HCT116 (cell line): ENCODE data around the gene FOXB2. TPM values are rescaled to one million over a fixed set of nuclear protein-coding genes. Genes with fewer than 3 reads are reported as not detected.

ENCODE experiments used
- ATAC-seq: fragments of 200-7000 bp; cut with Tn5 transposase; 2 replicates; pipeline ENCODE4 v1.9.1; 2020; ENCODE audit warnings: mild to moderate bottlenecking, moderate library complexity
- BruUV-seq: library from RNA; stranded (reverse); fragments of 400-500 nt; replicated peaks from 2 replicates; lab custom pipeline; 2021; lab: Mats Ljungman, UMichigan
- CTCF ChIA-PET: fragments of 300-600 bp; sonication (Branson Sonifier 250); formaldehyde crosslinking; loops from one replicate; lab custom pipeline; 2021; ENCODE audit warnings: antibody characterized with exemption; lab: Charles Lee
- POLR2A ChIA-PET: fragments of 300-600, 350-600 bp; sonication (Branson Sonifier 250); formaldehyde crosslinking; loops from one replicate; lab custom pipeline; 2021; ENCODE audit warnings: antibody characterized with exemption; lab: Charles Lee
- RAD21 ChIA-PET, 2 experiments: fragments of 300-600 bp; sonication (Branson Sonifier 250); formaldehyde crosslinking; loops; one replicate each; lab custom pipeline; 2023; ENCODE audit warnings: low total read pairs in 2 of 2; ENCODE audit not compliant: uncharacterized antibody in 2 of 2, unreplicated experiment in 2 of 2, low non-redundant PET in 1 of 2; lab: Charles Lee
- DNase-seq: peaks from one replicate; pipeline ENCODE4 v3.0.0-alpha.2; 2010; ENCODE audit warnings: low read depth, low spot score
- H2AFZ ChIP-seq: fragments of 200-600 bp; shearing (Covaris generic), sonication (generic); 2 replicates; pipeline ENCODE4 v1.6.1; 2017; ENCODE audit warnings: low read depth, mixed run types, mixed read lengths, antibody characterized with exemption, low read length; ENCODE audit not compliant: poor library complexity, severe bottlenecking
- H3K27ac ChIP-seq: 2 replicates; pipeline ENCODE4 v1.5.1; 2012; ENCODE audit warnings: low read depth, low read length
- H3K27me3 ChIP-seq: fragments of 200-600 bp; sonication (generic); 2 replicates; pipeline ENCODE4 v1.6.1; 2016; ENCODE audit warnings: mixed run types, low read length, mixed read lengths; ENCODE audit not compliant: insufficient read depth
- H3K36me3 ChIP-seq, 2 experiments: fragments of 200-500 bp in 1 of 2; fragments of 200-600 bp in 1 of 2; sonication (Bioruptor generic) in 1 of 2; sonication (generic) in 1 of 2; 2 replicates each; pipeline versions ENCODE4 v1.5.1 to v1.6.1; 2014 to 2016; ENCODE audit warnings: low read length in 2 of 2, inconsistent platforms in 1 of 2, mixed read lengths in 1 of 2, mixed run types in 1 of 2; ENCODE audit not compliant: insufficient read depth in 2 of 2, control insufficient read depth in 1 of 2
- H3K4me1 ChIP-seq, 2 experiments: fragments of 200-600 bp in 1 of 2; sonication (generic) in 1 of 2; 2 replicates each; pipeline versions ENCODE4 v1.5.1 to v1.6.1; 2012 to 2017; ENCODE audit warnings: low read length in 2 of 2, inconsistent platforms in 1 of 2, mild to moderate bottlenecking in 1 of 2, mixed read lengths in 1 of 2, mixed run types in 1 of 2, moderate library complexity in 1 of 2; ENCODE audit not compliant: insufficient read depth in 2 of 2, control insufficient read depth in 1 of 2
- H3K4me2 ChIP-seq: fragments of 200-600 bp; sonication (generic); 2 replicates; pipeline ENCODE4 v1.6.1; 2017; ENCODE audit warnings: mixed run types, low read length, mixed read lengths
- H3K4me3 ChIP-seq, 2 experiments: fragments of 200-600 bp in 1 of 2; sonication (generic) in 1 of 2; replicated peaks in 1 of 2; 2 replicates each; pipeline ENCODE4 v1.5.1; 2011 to 2016; ENCODE audit warnings: low read length in 2 of 2, control low read depth in 1 of 2, low read depth in 1 of 2, mild to moderate bottlenecking in 1 of 2, mixed read lengths in 1 of 2, mixed run types in 1 of 2
- H3K79me2 ChIP-seq: fragments of 200-600 bp; sonication (generic); 2 replicates; pipeline ENCODE4 v1.6.1; 2017; ENCODE audit warnings: mild to moderate bottlenecking, mixed run types, low read length, moderate library complexity, mixed read lengths; ENCODE audit not compliant: insufficient read depth
- H3K9ac ChIP-seq: fragments of 200-600 bp; sonication (generic); 2 replicates; pipeline ENCODE4 v1.6.1; 2016; ENCODE audit warnings: low read length, mixed read lengths
- H3K9me2 ChIP-seq: fragments of 200-600 bp; sonication (generic), shearing (Covaris generic); 2 replicates; pipeline ENCODE4 v1.6.1; 2017; ENCODE audit warnings: mixed run types, mild to moderate bottlenecking, moderate library complexity; ENCODE audit not compliant: insufficient read depth
- H3K9me3 ChIP-seq, 2 experiments: fragments of 200-500 bp in 1 of 2; fragments of 200-600 bp in 1 of 2; sonication (Bioruptor generic) in 1 of 2; sonication (generic) in 1 of 2; 2 replicates each; pipeline ENCODE4 v1.6.1; 2014 to 2017; ENCODE audit warnings: low read length in 2 of 2, mixed read lengths in 2 of 2, inconsistent platforms in 1 of 2, low read depth in 1 of 2, mild to moderate bottlenecking in 1 of 2, mixed run types in 1 of 2, moderate library complexity in 1 of 2; ENCODE audit not compliant: control insufficient read depth in 1 of 2, insufficient read depth in 1 of 2
- H4K20me1 ChIP-seq: fragments of 200-600 bp; sonication (generic), shearing (Covaris generic); 2 replicates; pipeline ENCODE4 v1.6.1; 2017; ENCODE audit warnings: mixed run types, mild to moderate bottlenecking, moderate library complexity; ENCODE audit not compliant: insufficient read depth
- ATF3 ChIP-seq: IDR thresholded peaks from 2 replicates; pipeline ENCODE4 v1.6.1; 2012
- CBX3 ChIP-seq: IDR thresholded peaks from 2 replicates; pipeline ENCODE4 v1.6.1; 2012; ENCODE audit warnings: low read depth
- EGR1 ChIP-seq: IDR thresholded peaks from 2 replicates; pipeline ENCODE4 v1.6.1; 2012; ENCODE audit warnings: low read depth
- ELF1 ChIP-seq: IDR thresholded peaks from 2 replicates; pipeline ENCODE4 v1.6.1; 2012; ENCODE audit warnings: low read depth, borderline replicate concordance
- EZH2 ChIP-seq: fragments of 200-600 bp; sonication (generic); IDR thresholded peaks from 2 replicates; pipeline ENCODE4 v1.6.1; 2017; ENCODE audit warnings: antibody characterized with exemption, mixed run types
- EZH2phosphoT487 ChIP-seq: fragments of 200-600 bp; IDR thresholded peaks from 2 replicates; pipeline ENCODE4 v1.6.1; 2018; ENCODE audit warnings: antibody characterized with exemption, borderline replicate concordance
- FOSL1 ChIP-seq: IDR thresholded peaks from 2 replicates; pipeline ENCODE4 v1.6.1; 2012; ENCODE audit warnings: low read depth
- JUND ChIP-seq: IDR thresholded peaks from 2 replicates; pipeline ENCODE4 v1.6.1; 2012
- MAX ChIP-seq: IDR thresholded peaks from 2 replicates; pipeline ENCODE4 v1.6.1; 2012
- POLR2A ChIP-seq: IDR thresholded peaks from 2 replicates; pipeline ENCODE4 v1.7.0; 2011; ENCODE audit warnings: borderline replicate concordance; ENCODE audit not compliant: insufficient read depth, insufficient read length; ENCODE audit errors: extremely low read depth
- POLR2AphosphoS5 ChIP-seq: IDR thresholded peaks from 2 replicates; pipeline ENCODE4 v1.6.1; 2011; ENCODE audit warnings: mild to moderate bottlenecking, low read depth, low read length, moderate library complexity
- RAD21 ChIP-seq: IDR thresholded peaks from 2 replicates; pipeline ENCODE4 v1.6.1; 2012; ENCODE audit warnings: low read depth, mild to moderate bottlenecking
- SIN3A ChIP-seq: IDR thresholded peaks from 2 replicates; pipeline ENCODE4 v1.6.1; 2012; ENCODE audit warnings: low read depth
- SP1 ChIP-seq: IDR thresholded peaks from 2 replicates; pipeline ENCODE4 v1.6.1; 2012; ENCODE audit warnings: low read depth
- SRF ChIP-seq: IDR thresholded peaks from 2 replicates; pipeline ENCODE4 v1.6.1; 2012; ENCODE audit warnings: low read depth
- TCF7L2 ChIP-seq: IDR thresholded peaks from 2 replicates; pipeline ENCODE4 v1.7.0; 2011; ENCODE audit warnings: borderline replicate concordance, inconsistent platforms; ENCODE audit not compliant: insufficient read depth, insufficient read length; ENCODE audit errors: extremely low read depth
- YY1 ChIP-seq: IDR thresholded peaks from 2 replicates; pipeline ENCODE4 v1.6.1; 2011; ENCODE audit warnings: low read length, low read depth, moderate library complexity, mild to moderate bottlenecking; ENCODE audit not compliant: insufficient replicate concordance; ENCODE audit errors: extremely low read depth
- ZBTB33 ChIP-seq: IDR thresholded peaks from 2 replicates; pipeline ENCODE4 v1.6.1; 2011; ENCODE audit warnings: mild to moderate bottlenecking, low read length, moderate library complexity; ENCODE audit not compliant: insufficient replicate concordance; ENCODE audit errors: extremely low read depth
- ZFX ChIP-seq: fragments of 450-650 bp; IDR thresholded peaks from 2 replicates; pipeline ENCODE4 v1.6.1; 2017
- ZNF274 ChIP-seq: fragments of 200-500 bp; sonication (Bioruptor generic); IDR thresholded peaks from 2 replicates; pipeline ENCODE4 v1.6.1; 2014; ENCODE audit warnings: mild to moderate bottlenecking, low read depth, low read length, inconsistent platforms
- intact Hi-C: fragments of 100-400 bp; cut with micrococcal nuclease; formaldehyde crosslinking; loops from 2 replicates; pipeline ENCODE4 v1.10.0; 2022
- total RNA-seq: library from RNA; stranded (reverse); gene quantifications from one replicate; pipeline ENCODE4 v1.2.1, GENCODE V29; 2021; ENCODE audit not compliant: unreplicated experiment
- TF ChIP-seq, protein P1 (sequence below), 3 experiments: fragments of 200-600 bp in 1 of 3; sonication (generic) in 1 of 3; IDR thresholded peaks in 2 of 3; conservative IDR thresholded peaks in 1 of 3; 2 replicates each; pipeline ENCODE4 v1.5.1; 2012 to 2017; ENCODE audit warnings: low read depth in 2 of 3, low read length in 2 of 3, antibody characterized with exemption in 1 of 3, borderline replicate concordance in 1 of 3, control low read depth in 1 of 3, mild to moderate bottlenecking in 1 of 3, mixed read lengths in 1 of 3, mixed run types in 1 of 3, moderate library complexity in 1 of 3; ENCODE audit not compliant: insufficient read depth in 1 of 3

FOXB2 gene
- total RNA-seq, 1 experiment from 2014 or later, result not detected

DNA sequence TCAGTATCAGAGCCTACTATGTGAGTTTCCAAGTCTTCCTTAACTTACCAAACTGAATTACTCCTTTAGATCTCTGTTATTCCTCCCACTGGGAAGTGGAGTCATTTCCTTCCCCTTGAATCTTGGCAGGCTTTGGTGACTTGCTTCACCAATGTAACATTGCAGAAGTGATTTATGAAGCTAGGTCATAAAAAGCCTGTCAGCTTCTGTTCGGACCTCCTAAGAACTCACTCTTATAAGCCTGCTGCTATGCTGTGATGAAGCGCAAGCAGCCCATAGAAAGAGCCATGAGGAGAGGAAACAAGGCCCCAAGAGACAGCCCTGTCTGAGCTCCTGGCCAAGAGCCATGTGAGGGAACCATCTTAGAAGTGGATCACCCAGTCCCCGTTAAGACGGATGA, 14.2 kb upstream of the FOXB2 start (continued):
- no peak for TF ChIP-seq ZBTB33
- TF ChIP-seq SIN3A, result no peak
- no peak for TF ChIP-seq EGR1
- no peak for TF ChIP-seq SP1
- TF ChIP-seq ZFX, result no peak
- TF ChIP-seq RAD21, result no peak
- no peak for TF ChIP-seq TCF7L2
- TF ChIP-seq CBX3, result no peak
- TF ChIP-seq JUND, result no peak
- no peak for TF ChIP-seq POLR2AphosphoS5
- TF ChIP-seq ZNF274, result no peak
- TF ChIP-seq POLR2A, result no peak
- TF ChIP-seq EZH2, result no peak

GRCh38 chr9:77010527-77010926, 8.9 kb upstream of the FOXB2 start:
- no peaks in the 10 kb centered on the region for H3K79me2 ChIP-seq
- H3K27me3 ChIP-seq, result no peaks in the 10 kb centered on the region
- DNase-seq (no peak), ATAC-seq (no peak)
- no peak overlapping the region for H2AFZ ChIP-seq
- H3K4me2 ChIP-seq, result no peak overlapping the region
- no peak overlapping the region for H3K27ac ChIP-seq
- POLR2A ChIA-PET, result no interaction called here
- RAD21 ChIA-PET, result no interaction called here
- CTCF ChIA-PET, result interaction anchor here (1.0 to 2.0 kb wide), 2 partner anchors 13 to 140 kb away, joined by 3 to 12 read pairs; no protein-coding TSS in a partner anchor
- no peak overlapping the region for H3K9ac ChIP-seq
- intact Hi-C loops, result loop anchor here (5.0 kb wide), 2 partner anchors 52 to 198 kb away; no protein-coding TSS in a partner anchor
- H3K9me2 ChIP-seq, result no peaks in the 10 kb centered on the region
- no peaks in the 10 kb centered on the region for H3K36me3 ChIP-seq
- H3K9me3 ChIP-seq, result no peaks in the 10 kb centered on the region
- H3K4me1 ChIP-seq, result peaks cover 4 to 11% of the 10 kb centered on the region in 2 experiments; a peak in 3 of 4 replicates
- BruUV-seq, result no TSS peak
- H4K20me1 ChIP-seq, result no peaks in the 10 kb centered on the region
- TF ChIP-seq EZH2 (no peak), SIN3A (no peak), RAD21 (no peak), EZH2phosphoT487 (no peak), ELF1 (no peak), FOSL1 (no peak), SP1 (no peak), ATF3 (no peak), POLR2AphosphoS5 (no peak), MAX (no peak), EGR1 (no peak), TCF7L2 (no peak), YY1 (no peak), POLR2A (no peak), ZFX (no peak), SRF (no peak), JUND (no peak)
- TF ChIP-seq, protein P1, sequence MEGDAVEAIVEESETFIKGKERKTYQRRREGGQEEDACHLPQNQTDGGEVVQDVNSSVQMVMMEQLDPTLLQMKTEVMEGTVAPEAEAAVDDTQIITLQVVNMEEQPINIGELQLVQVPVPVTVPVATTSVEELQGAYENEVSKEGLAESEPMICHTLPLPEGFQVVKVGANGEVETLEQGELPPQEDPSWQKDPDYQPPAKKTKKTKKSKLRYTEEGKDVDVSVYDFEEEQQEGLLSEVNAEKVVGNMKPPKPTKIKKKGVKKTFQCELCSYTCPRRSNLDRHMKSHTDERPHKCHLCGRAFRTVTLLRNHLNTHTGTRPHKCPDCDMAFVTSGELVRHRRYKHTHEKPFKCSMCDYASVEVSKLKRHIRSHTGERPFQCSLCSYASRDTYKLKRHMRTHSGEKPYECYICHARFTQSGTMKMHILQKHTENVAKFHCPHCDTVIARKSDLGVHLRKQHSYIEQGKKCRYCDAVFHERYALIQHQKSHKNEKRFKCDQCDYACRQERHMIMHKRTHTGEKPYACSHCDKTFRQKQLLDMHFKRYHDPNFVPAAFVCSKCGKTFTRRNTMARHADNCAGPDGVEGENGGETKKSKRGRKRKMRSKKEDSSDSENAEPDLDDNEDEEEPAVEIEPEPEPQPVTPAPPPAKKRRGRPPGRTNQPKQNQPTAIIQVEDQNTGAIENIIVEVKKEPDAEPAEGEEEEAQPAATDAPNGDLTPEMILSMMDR (IDR thresholded peaks at IDR 0.05 in 2 of 3, conservative IDR thresholded peaks at IDR 0.05 in 1 of 3; ENCODE audit: borderline replicate concordance in 1 of 3, insufficient read depth in 1 of 3, low read depth in 2 of 3, low read length in 2 of 3), result no peak
- no peak overlapping the region for H3K4me3 ChIP-seq
